BJ (cell line): ENCODE data around the gene SLC39A11. TPM values are rescaled to one million over a fixed set of nuclear protein-coding genes. Genes with fewer than 3 reads are reported as not detected.

Source experiments
- CTCF ChIA-PET: fragments of 350-600 bp; formaldehyde crosslinking; extraction: SDS; loops from one replicate; lab custom pipeline; 2021; ENCODE audit warnings: antibody characterized with exemption, inconsistent platforms; lab: Yijun Ruan, JAX
- POLR2A ChIA-PET: fragments of 300-600 bp; sonication (Branson Sonifier 250); formaldehyde crosslinking; extraction: SDS; loops from one replicate; lab custom pipeline; 2021; ENCODE audit warnings: antibody characterized with exemption; lab: Charles Lee
- DNase-seq: peaks from one replicate; pipeline ENCODE4 v3.0.0-alpha.2; 2011; ENCODE audit warnings: low read depth
- H3K27me3 ChIP-seq: 2 replicates; pipeline ENCODE4 v1.6.0; 2011; ENCODE audit warnings: low read length; ENCODE audit not compliant: control insufficient read depth, insufficient read depth
- H3K36me3 ChIP-seq: 2 replicates; pipeline ENCODE4 v1.5.1; 2011; ENCODE audit warnings: low read length; ENCODE audit not compliant: control insufficient read depth, insufficient read depth
- H3K4me3 ChIP-seq: 2 replicates; pipeline ENCODE4 v1.5.1; 2011; ENCODE audit warnings: low read depth, mild to moderate bottlenecking, control low read depth, low read length
- CTCF ChIP-seq: IDR thresholded peaks from 2 replicates; pipeline ENCODE4 v1.5.1; 2011; ENCODE audit warnings: low read depth, mild to moderate bottlenecking, control low read depth, inconsistent platforms, low read length, moderate library complexity; ENCODE audit not compliant: insufficient read depth
- polyA plus RNA-seq: library from polyadenylated mRNA; depleted of rRNA; stranded (reverse); fragments of >200 nt; gene quantifications from 2 replicates; pipeline ENCODE4 v1.2.3, GENCODE V29; 2011

The SLC39A11 gene
- polyA plus RNA-seq, 1 experiment: 20.9 TPM

DNA sequence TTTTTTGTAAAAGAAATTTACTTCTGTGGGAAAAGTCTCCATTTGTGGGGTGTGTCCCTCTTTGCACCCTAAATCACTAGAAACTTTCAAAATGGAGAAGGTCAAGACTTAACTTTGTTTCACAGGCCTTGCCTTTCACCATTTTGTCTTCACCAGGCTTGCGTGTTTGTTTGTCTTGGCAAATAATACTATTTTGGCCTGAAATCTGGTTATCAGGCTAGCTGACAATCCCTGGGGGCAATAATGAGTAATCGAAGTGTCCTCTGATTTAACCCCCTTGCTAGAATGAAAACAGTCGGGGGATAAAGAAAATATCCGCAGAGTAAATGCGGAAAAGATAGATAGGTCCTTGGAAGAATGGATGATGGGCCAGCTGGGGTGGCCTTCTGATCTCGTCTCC lies 34.5 kb downstream of the SLC39A11 start:
- no peak for DNase-seq
- CTCF ChIA-PET: no interaction called here
- POLR2A ChIA-PET: no interaction called here
- Histone ChIP-seq H3K36me3 (no peaks in the 10 kb centered on the region; the same call in 1 of the 2 replicates), H3K27me3 (no peaks in the 10 kb centered on the region), H3K4me3 (no peak overlapping the region)
- no peak for TF ChIP-seq CTCF

DNA sequence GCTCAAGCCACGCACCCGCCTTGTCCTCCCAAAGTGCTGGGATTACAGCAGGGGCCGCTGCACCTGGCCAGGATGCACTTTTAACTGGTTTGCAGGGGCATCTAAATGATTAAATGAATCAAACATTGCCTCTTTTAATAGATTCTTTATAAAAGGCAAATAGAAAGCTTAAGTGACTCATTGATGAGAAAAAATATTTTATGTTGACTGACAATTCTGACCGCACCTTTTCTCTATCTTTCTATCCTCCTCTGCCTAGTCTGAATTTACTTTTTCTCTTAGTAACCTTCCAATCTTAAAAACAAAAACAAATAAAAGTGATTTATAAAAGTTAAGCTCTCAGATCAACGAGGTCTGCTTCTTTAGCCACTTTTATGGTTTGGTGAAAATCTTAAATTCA lies 35.3 kb downstream of the SLC39A11 start:
- DNase-seq: no peak
- no peaks in the 10 kb centered on the region for H3K27me3 ChIP-seq
- POLR2A ChIA-PET: no interaction called here
- TF ChIP-seq CTCF: no peak
- no peak overlapping the region for H3K4me3 ChIP-seq
- no peaks in the 10 kb centered on the region; the same call in 1 of the 2 replicates for H3K36me3 ChIP-seq
- CTCF ChIA-PET: interaction anchor here (0.6 kb wide), 1 partner anchor 1818 kb away, joined by 3 read pairs; no protein-coding TSS in a partner anchor

DNA sequence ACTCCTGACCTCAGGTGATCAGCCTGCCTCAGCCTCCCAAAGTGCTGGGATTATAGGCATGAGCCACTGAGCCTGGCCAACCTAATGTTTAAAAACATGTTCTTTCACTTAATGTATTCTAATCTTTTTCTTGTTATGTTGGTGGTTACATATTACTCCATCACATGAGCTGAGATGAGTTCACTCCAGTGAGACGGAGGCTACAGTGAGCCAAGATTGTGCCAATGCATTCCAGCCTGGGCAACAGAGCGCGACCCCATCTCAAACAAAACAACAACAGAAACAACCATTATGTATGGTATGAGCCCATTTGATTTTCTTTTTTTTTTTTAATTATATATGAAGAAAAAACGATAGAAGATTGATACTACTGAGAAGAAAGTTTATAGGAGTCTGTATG lies 39.6 kb downstream of the SLC39A11 start:
- no peaks in the 10 kb centered on the region for H3K27me3 ChIP-seq
- ChIA-PET POLR2A (no interaction called here), CTCF (no interaction called here)
- no peak for DNase-seq
- no peaks in the 10 kb centered on the region; the same call in 1 of the 2 replicates for H3K36me3 ChIP-seq
- TF ChIP-seq CTCF: no peak
- H3K4me3 ChIP-seq: no peak overlapping the region

DNA sequence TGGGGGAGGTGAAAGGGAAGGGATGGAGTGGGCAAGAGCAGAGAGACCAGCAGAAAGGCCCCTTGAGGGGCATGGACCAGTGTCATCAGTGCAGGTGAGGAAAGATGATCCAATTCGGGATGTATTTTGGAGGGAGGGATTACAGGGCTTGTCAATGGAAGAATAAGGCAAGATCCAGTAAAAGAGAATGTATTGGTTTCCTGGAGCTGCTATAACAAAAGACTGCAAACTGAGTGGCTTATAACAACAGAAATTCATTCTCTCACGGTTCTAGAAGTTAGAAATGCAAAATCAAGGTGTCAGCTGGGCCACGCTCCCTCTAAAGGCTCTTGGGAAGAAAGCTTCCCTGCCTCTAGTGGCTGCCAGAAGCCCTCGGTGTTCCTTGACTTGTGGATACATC lies 41.7 kb downstream of the SLC39A11 start:
- CTCF ChIA-PET: no interaction called here

DNA sequence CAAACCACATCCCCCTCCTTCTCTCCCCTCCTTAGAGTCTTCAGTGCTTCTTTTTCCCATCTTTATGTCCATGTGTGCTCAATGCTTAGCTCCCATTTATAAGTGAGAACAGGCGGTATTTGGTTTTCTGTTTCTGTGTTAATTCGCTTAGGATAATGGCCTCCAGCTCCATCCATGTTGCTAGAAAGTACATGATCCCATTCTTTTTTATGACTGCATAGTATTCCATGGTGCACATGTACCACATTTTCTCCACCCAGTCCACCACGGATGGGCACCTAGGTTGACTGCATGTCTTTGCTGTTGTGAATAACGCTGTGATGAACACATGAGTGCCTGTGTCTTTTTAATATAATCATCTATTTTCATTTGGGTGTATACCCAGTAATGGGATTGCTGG lies 44.3 kb downstream of the SLC39A11 start:
- no peak for DNase-seq
- Histone ChIP-seq H3K27me3 (no peaks in the 10 kb centered on the region), H3K36me3 (no peaks in the 10 kb centered on the region), H3K4me3 (no peak overlapping the region)
- POLR2A ChIA-PET: no interaction called here
- CTCF ChIA-PET: no interaction called here
- no peak for TF ChIP-seq CTCF

More for the DNA sequence above, 41.7 kb downstream of the SLC39A11 start:
- TF ChIP-seq CTCF: no peak
- no peak for DNase-seq
- H3K36me3 ChIP-seq: no peaks in the 10 kb centered on the region; the same call in 1 of the 2 replicates
- H3K4me3 ChIP-seq: no peak overlapping the region
- POLR2A ChIA-PET: no interaction called here
- no peaks in the 10 kb centered on the region for H3K27me3 ChIP-seq
